HL-60 (cell line): ENCODE data around the gene LRCH4.

ENCODE experiments used
- CTCF ChIP-seq: IDR thresholded peaks from one replicate; pipeline ENCODE4 v1.5.1; 2011; ENCODE audit warnings: low read length, control low read depth, inconsistent platforms; ENCODE audit not compliant: insufficient read depth
- GABPA ChIP-seq: IDR thresholded peaks from 2 replicates; pipeline ENCODE4 v1.6.1; 2012; ENCODE audit warnings: low read depth
- POLR2AphosphoS5 ChIP-seq: IDR thresholded peaks from 2 replicates; pipeline ENCODE4 v1.6.1; 2012; ENCODE audit warnings: low read depth
- SPI1 ChIP-seq: IDR thresholded peaks from 2 replicates; pipeline ENCODE4 v1.6.1; 2012; ENCODE audit warnings: low read depth, mild to moderate bottlenecking, borderline replicate concordance
- TF ChIP-seq, protein P1 (sequence below): IDR thresholded peaks from 2 replicates; pipeline ENCODE4 v1.6.1; 2012; ENCODE audit warnings: low read depth; ENCODE audit not compliant: insufficient replicate concordance

GRCh38 chr7:100532165-100533022 is 53.5 kb downstream of the LRCH4 start:
- TF ChIP-seq POLR2AphosphoS5 (no peak), CTCF (no peak), GABPA (no peak), SPI1 (no peak)
- TF ChIP-seq, protein P1, sequence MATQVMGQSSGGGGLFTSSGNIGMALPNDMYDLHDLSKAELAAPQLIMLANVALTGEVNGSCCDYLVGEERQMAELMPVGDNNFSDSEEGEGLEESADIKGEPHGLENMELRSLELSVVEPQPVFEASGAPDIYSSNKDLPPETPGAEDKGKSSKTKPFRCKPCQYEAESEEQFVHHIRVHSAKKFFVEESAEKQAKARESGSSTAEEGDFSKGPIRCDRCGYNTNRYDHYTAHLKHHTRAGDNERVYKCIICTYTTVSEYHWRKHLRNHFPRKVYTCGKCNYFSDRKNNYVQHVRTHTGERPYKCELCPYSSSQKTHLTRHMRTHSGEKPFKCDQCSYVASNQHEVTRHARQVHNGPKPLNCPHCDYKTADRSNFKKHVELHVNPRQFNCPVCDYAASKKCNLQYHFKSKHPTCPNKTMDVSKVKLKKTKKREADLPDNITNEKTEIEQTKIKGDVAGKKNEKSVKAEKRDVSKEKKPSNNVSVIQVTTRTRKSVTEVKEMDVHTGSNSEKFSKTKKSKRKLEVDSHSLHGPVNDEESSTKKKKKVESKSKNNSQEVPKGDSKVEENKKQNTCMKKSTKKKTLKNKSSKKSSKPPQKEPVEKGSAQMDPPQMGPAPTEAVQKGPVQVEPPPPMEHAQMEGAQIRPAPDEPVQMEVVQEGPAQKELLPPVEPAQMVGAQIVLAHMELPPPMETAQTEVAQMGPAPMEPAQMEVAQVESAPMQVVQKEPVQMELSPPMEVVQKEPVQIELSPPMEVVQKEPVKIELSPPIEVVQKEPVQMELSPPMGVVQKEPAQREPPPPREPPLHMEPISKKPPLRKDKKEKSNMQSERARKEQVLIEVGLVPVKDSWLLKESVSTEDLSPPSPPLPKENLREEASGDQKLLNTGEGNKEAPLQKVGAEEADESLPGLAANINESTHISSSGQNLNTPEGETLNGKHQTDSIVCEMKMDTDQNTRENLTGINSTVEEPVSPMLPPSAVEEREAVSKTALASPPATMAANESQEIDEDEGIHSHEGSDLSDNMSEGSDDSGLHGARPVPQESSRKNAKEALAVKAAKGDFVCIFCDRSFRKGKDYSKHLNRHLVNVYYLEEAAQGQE: no peak
